GM19025 (cell line): ENCODE measurements around the gene SBK2.
"Not testable (repeated sequence)": the region's sequence is repeated elsewhere in the genome, so short reads cannot be mapped to it uniquely, and the experiment has no call there.

Experiments used
- ATAC-seq: cut with Tn5 transposase; IDR thresholded peaks from one replicate; pipeline ENCODE4 v1.9.1; 2021; ENCODE audit warnings: mild to moderate bottlenecking, low read depth, moderate library complexity; ENCODE audit not compliant: unreplicated experiment

SBK2 gene

DNA sequence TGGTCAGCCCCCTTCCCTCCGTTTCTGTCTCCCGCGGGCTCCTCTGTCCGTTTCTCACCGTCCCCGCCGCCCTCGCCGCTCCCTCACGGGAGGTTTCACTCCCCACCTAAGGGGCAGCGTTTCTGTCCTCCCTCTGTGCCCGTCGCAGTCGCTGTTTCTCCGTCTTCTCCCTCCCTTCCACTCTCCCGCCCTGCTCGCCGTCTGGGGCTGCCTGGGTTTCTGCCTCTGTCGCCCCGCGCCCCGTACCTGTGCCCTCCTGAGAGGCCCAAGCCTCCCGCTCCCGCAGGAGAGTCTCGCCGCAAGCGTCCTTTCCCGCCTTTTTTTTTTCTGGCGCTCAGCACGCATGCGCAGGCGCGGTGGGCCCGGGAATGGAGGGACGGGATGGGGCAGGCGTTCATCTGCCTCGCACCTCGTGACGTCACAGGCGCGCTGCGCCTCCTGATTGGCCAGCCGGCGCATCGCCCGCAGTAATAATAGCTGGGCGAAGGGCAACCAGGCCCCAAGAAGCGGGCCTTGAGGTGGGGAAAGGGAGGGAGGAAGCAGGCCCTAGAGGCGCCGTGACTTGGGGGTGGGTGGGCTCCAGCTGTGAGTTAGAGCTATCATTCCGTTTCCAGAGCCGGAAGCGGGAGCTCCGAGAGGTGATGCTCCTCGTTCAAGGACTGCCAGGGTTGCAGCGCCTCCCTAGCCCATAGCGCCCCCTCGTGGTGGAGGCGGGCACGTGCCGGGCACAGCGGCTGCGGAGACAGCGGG, 33.3 kb downstream of the SBK2 start:
- peak; percentile 91 for ATAC-seq

DNA sequence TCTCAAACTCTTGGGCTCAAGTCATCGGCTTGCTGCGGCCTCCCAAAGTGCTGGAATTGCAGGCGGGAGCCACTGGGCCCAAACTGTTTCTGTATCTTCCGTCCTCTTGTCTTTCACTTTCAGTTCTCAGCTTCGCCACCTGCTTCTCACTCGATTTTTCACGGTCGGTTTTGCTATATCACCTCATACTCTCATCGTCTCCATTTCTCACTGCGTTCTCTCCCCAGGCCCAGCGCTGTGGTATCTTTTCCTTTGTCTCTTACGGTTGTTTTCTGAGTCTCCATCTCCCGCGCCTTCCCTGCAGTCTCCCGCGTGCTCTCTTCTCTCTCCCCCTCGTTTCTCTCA, 33.8 kb downstream of the SBK2 start:
- no peak for ATAC-seq

- no peak for ATAC-seq
Measured at GRCh38 chr19:55502197-55502952, 34.6 kb downstream of the SBK2 start.

- no peak for ATAC-seq
Measured at GRCh38 chr19:55500368-55500952, 36.5 kb downstream of the SBK2 start.

- no peak for ATAC-seq
Measured at GRCh38 chr19:55498246-55498840, 38.6 kb downstream of the SBK2 start.

DNA sequence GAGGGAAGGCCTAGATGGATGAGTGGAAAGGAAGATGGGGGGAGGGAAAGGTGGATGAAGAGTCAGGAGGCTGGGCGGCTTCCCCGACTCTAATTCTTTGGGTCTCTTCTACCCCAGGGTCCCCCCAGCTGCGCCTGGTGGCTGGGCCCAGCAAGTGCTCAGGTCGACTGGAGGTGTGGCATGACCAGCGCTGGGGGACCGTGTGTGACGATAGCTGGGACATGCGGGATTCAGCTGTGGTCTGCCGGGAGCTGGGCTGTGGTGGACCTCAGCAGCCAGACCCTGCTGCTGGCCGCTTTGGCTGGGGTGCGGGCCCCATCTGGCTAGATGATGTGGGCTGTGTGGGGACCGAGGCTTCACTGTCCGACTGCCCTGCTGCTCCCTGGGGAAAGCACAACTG, 39.2 kb downstream of the SBK2 start:
- no peak for ATAC-seq

DNA sequence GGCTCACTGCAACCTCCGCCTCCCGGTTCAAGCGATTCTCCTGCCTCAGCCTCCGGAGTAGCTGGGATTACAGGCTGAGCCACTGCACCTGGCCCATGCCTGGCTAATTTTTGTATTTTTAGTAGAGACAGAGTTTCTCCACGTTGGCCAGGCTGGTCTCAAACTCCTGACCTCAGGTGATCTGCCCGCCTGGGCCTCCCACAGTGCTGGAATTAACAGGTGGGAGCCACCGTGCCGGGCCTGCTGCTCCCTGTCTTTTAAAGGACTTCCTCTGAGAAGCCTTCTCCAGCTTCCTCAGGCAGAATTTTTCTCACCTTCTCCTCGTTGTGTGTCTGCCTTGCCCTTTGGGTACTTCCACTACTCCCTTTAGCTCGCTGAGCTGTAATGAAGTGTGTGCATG, 40.1 kb downstream of the SBK2 start:
- not testable (repeated sequence) for ATAC-seq

GRCh38 chr19:55495646-55496349, 41.1 kb downstream of the SBK2 start:
- no peak for ATAC-seq

GRCh38 chr19:55494172-55494761, 42.7 kb downstream of the SBK2 start:
- no peak for ATAC-seq

DNA sequence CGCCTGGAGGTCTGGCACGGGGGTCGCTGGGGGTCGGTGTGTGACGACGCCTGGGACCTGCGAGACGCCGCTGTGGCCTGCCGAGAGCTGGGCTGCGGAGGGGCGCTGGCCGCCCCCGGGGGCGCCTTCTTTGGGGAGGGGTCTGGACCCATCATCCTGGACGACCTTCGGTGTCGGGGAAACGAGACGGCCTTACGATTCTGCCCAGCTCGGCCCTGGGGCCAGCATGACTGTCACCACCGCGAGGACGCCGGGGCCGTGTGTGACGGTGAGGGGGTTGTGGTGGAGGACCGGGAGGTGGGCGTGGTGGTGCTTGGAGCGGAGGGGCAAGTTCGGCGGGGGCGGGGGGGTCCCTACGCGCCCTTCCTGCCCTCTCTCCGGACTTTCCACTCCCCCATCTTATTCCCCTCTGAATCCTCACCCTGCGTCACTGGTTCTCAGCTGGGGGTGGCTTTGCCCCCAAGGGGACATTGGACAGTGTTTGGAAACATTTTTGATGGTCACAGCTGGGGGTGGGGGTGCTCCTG, 43.2 kb downstream of the SBK2 start:
- no peak for ATAC-seq

DNA sequence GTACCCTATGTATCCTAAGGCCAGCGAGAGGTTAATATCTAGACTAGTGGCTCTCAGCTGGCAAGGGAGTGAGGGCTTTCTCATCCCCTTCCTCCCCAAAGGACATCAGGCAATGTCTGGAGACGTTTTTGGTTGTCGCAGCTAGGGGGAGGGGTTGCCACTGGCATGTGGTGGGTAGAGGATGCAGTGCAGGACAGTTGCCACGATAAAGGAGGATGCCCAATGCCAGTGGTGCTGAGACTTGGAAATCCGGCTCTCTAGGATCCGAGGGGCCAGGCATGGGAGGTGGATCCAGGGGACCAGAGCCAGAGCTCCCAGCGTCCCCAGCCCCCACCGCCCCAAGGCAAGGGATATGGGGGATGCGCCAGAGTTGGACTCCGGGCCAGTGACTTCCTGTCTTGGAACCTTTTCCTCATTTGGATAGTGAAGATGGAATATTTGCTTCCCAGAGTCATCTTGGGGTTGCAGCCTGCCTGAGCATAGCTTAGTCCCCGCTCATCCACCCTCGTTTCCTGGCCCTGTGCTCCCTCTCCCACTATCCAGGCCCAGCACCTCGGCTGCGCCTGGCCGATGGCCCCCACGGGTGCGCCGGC, 43.8 kb downstream of the SBK2 start:
- ATAC-seq, result no peak

DNA sequence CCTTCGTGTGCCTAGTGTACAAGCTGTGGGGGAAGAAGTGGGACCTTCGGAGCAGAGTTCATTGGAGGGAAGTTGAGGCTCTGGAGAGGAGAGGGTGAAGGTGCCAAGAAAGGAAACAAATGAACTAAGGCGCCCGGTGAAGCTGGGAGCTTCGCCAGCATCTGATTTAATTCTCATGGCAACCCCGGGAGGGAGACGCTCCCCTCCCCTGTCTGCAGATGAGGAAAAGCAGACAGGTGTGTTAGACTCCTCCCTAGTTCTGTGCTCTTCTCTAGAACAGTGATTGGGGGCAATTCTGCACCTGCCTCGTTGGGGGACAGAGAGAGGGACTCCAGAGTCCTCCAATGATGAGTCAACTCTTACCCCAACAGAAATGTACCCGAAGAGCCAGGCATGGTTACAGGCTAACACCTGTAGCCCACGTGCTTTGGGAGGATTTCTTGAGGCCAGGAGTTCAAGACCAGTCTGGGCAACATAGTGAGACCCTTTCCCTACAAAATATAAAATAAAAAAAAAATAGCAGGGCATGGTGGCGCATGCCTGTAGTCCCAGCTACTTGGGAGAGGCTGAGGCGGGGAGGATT, 44.5 kb downstream of the SBK2 start:
- ATAC-seq, result no peak

- ATAC-seq, result no peak
Measured at GRCh38 chr19:55491546-55492360, 45.2 kb downstream of the SBK2 start.

- ATAC-seq, result no peak
Measured at GRCh38 chr19:55490478-55491432, 46.2 kb downstream of the SBK2 start.

GRCh38 chr19:55489711-55490477, 47.0 kb downstream of the SBK2 start:
- no peak for ATAC-seq

DNA sequence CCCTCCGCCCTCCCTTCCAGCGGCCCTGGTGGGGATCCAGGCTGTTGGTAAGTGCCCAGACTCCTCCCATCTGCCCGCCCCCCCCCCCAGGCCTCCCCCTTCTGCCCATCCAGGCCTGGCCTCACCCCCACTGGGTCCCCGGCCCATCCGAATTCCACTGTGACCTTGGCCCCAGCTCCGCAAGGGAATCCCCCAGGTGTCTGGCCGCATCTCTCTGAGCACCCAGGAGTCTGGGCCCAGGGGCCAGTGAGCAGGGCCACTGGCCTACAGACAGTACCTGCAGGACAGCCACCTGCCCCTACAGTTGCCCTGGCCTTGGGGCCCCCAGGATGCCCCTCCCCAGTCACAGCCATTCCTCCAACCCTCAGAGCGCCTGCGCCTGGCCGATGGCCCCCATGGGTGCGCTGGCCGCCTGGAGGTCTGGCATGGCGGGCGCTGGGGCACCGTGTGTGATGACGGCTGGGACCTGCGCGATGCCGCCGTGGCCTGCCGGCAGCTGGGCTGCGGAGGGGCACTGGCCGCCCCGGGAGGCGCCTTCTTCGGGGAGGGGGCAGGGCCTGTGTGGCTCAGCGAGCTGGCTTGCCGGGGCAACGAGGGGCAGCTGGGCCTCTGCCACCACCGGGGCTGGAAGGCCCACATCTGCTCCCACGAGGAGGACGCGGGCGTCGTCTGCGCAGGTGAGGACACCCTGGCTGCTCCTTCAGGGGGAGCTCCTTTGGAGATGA, 47.8 kb downstream of the SBK2 start:
- ATAC-seq, result no peak
